Measurements from ENCODE around the gene TC2N. TPM values are rescaled to one million over a fixed set of nuclear protein-coding genes. Genes with fewer than 3 reads are reported as not detected.

The TC2N gene
- total and polyA plus RNA-seq, 4 donors = 0.62 to 6.4 (median 1.6) TPM

DNA sequence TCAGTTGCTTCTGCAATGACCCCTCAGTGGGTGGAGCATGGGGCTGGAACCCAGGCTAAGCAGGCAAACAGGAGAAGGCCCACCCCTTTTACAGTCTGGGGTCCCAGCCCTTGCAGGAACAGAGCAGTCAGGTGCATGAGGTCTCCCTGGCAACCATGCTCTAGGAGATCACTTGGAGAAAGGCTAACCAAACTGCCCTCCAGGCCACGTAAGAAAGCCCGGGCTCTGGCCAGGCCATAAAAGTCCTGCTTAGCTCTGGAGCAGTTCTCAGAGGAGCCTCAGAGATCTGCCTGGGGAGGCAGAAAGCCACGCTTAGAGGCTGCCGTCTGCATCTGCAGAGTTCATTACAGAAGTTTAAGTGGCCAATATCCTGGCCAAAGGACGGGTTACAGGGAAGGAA lies 15.0 kb upstream of the TC2N start:
- 90% methylated on average over 5 of the region's 5 CpGs for WGBS
- Histone ChIP-seq H3K27me3 (ENCODE audit: control insufficient read depth in 4 of 4, insufficient read depth in 4 of 4, low read length in 3 of 4) (no peaks in the 10 kb centered on the region), H3K4me3 (ENCODE audit: low read depth in 1 of 3, low read length in 3 of 3) (no peak overlapping the region), H3K4me1 (ENCODE audit: control insufficient read depth in 4 of 4, insufficient read depth in 4 of 4, low read length in 3 of 4) (no peaks in the 10 kb centered on the region), H3K9ac (ENCODE audit: low read depth in 1 of 2, low read length in 2 of 2) (no peak overlapping the region), H3K27ac (ENCODE audit: low read depth in 1 of 2, low read length in 2 of 2) (no peak overlapping the region), H3K9me3 (ENCODE audit: control insufficient read depth in 4 of 4, low read length in 3 of 4) (no peaks in the 10 kb centered on the region), H3K36me3 (ENCODE audit: control insufficient read depth in 4 of 4, insufficient read depth in 3 of 4, low read depth in 1 of 4, low read length in 3 of 4) (no peaks in the 10 kb centered on the region)
- no peak for TF ChIP-seq SP1 (IDR thresholded peaks at IDR 0.05)
- no peak for TF ChIP-seq HNF4A (conservative IDR thresholded peaks at IDR 0.05)
- TF ChIP-seq, protein P1, sequence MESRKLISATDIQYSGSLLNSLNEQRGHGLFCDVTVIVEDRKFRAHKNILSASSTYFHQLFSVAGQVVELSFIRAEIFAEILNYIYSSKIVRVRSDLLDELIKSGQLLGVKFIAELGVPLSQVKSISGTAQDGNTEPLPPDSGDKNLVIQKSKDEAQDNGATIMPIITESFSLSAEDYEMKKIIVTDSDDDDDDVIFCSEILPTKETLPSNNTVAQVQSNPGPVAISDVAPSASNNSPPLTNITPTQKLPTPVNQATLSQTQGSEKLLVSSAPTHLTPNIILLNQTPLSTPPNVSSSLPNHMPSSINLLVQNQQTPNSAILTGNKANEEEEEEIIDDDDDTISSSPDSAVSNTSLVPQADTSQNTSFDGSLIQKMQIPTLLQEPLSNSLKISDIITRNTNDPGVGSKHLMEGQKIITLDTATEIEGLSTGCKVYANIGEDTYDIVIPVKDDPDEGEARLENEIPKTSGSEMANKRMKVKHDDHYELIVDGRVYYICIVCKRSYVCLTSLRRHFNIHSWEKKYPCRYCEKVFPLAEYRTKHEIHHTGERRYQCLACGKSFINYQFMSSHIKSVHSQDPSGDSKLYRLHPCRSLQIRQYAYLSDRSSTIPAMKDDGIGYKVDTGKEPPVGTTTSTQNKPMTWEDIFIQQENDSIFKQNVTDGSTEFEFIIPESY (IDR thresholded peaks at IDR 0.05) = no peak
- TF ChIP-seq, protein P2, sequence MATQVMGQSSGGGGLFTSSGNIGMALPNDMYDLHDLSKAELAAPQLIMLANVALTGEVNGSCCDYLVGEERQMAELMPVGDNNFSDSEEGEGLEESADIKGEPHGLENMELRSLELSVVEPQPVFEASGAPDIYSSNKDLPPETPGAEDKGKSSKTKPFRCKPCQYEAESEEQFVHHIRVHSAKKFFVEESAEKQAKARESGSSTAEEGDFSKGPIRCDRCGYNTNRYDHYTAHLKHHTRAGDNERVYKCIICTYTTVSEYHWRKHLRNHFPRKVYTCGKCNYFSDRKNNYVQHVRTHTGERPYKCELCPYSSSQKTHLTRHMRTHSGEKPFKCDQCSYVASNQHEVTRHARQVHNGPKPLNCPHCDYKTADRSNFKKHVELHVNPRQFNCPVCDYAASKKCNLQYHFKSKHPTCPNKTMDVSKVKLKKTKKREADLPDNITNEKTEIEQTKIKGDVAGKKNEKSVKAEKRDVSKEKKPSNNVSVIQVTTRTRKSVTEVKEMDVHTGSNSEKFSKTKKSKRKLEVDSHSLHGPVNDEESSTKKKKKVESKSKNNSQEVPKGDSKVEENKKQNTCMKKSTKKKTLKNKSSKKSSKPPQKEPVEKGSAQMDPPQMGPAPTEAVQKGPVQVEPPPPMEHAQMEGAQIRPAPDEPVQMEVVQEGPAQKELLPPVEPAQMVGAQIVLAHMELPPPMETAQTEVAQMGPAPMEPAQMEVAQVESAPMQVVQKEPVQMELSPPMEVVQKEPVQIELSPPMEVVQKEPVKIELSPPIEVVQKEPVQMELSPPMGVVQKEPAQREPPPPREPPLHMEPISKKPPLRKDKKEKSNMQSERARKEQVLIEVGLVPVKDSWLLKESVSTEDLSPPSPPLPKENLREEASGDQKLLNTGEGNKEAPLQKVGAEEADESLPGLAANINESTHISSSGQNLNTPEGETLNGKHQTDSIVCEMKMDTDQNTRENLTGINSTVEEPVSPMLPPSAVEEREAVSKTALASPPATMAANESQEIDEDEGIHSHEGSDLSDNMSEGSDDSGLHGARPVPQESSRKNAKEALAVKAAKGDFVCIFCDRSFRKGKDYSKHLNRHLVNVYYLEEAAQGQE (IDR thresholded peaks at IDR 0.05) = no peak
- TF ChIP-seq JUND (IDR thresholded peaks at IDR 0.05) = no peak
- no peak for TF ChIP-seq ATF3 (IDR thresholded peaks at IDR 0.05)
- TF ChIP-seq FOXA1 (IDR thresholded peaks at IDR 0.05) = no peak
- no peak for TF ChIP-seq RXRA (IDR thresholded peaks at IDR 0.05)
- no peak for TF ChIP-seq NR2F2 (IDR thresholded peaks at IDR 0.05)
- no peak for TF ChIP-seq FOXA2 (IDR thresholded peaks at IDR 0.05)
- TF ChIP-seq HNF4G (IDR thresholded peaks at IDR 0.05) = no peak
- no peak for TF ChIP-seq YY1 (IDR thresholded peaks at IDR 0.05)
- TF ChIP-seq RAD21 (IDR thresholded peaks at IDR 0.05) = no peak
- TF ChIP-seq GABPA (IDR thresholded peaks at IDR 0.05 in 1 of 2, conservative IDR thresholded peaks at IDR 0.05 in 1 of 2) = no peak
- TF ChIP-seq, protein P3, sequence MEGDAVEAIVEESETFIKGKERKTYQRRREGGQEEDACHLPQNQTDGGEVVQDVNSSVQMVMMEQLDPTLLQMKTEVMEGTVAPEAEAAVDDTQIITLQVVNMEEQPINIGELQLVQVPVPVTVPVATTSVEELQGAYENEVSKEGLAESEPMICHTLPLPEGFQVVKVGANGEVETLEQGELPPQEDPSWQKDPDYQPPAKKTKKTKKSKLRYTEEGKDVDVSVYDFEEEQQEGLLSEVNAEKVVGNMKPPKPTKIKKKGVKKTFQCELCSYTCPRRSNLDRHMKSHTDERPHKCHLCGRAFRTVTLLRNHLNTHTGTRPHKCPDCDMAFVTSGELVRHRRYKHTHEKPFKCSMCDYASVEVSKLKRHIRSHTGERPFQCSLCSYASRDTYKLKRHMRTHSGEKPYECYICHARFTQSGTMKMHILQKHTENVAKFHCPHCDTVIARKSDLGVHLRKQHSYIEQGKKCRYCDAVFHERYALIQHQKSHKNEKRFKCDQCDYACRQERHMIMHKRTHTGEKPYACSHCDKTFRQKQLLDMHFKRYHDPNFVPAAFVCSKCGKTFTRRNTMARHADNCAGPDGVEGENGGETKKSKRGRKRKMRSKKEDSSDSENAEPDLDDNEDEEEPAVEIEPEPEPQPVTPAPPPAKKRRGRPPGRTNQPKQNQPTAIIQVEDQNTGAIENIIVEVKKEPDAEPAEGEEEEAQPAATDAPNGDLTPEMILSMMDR (IDR thresholded peaks at IDR 0.05; ENCODE audit: low read depth, low read length, missing input control) = no peak
- TF ChIP-seq, protein P4, sequence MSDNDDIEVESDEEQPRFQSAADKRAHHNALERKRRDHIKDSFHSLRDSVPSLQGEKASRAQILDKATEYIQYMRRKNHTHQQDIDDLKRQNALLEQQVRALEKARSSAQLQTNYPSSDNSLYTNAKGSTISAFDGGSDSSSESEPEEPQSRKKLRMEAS (IDR thresholded peaks at IDR 0.05) = no peak
- no peak for TF ChIP-seq EGR1 (IDR thresholded peaks at IDR 0.05; ENCODE audit: low read depth in 2 of 2)
- TF ChIP-seq TAF1 (conservative IDR thresholded peaks at IDR 0.05) = no peak
- DNase-seq (ENCODE audit: low spot score) = no peak
